PC-3 (cell line): ENCODE measurements around the gene WDR81.

Experiments
- CTCF ChIP-seq: fragments of 300-600 bp; sonication (generic); conservative IDR thresholded peaks from 2 replicates; pipeline ENCODE4 v1.5.1; 2017; ENCODE audit warnings: antibody characterized with exemption, low read depth, mild to moderate bottlenecking, low read length
- EZH2 ChIP-seq: fragments of 300-600 bp; sonication (generic); IDR thresholded peaks from one replicate; pipeline ENCODE4 v1.6.1; 2017; ENCODE audit warnings: antibody characterized with exemption, mild to moderate bottlenecking, low read length; ENCODE audit not compliant: unreplicated experiment

DNA sequence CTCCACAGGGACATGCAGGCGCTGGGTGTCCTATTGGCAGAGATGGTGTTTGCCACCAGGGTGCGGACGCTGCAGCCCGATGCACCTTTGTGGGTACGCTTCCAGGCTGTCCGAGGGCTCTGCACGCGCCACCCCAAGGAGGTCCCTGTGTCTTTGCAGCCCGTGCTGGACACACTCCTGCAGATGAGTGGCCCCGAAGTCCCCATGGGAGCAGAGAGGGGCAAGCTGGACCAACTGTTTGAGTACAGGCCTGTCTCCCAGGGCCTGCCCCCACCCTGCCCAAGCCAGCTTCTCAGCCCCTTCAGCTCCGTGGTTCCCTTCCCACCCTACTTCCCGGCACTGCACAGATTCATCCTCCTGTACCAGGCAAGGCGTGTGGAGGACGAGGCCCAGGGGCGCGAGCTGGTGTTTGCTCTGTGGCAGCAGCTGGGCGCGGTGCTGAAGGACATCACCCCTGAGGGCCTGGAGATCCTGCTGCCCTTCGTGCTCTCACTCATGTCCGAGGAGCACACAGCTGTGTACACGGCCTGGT is 2.8 kb downstream of the WDR81 start:
- TF ChIP-seq EZH2 (no peak), CTCF (no peak)
